Renal cortical epithelial cell (primary cell): Measurements from ENCODE around the gene MTIF3. TPM values are rescaled to one million over a fixed set of nuclear protein-coding genes. Genes with fewer than 3 reads are reported as not detected.
"Not testable (repeated sequence)": the region's sequence is repeated elsewhere in the genome, so short reads cannot be mapped to it uniquely, and the experiment has no call there.

Experiments
- DNase-seq: peaks from one replicate; pipeline ENCODE4 v3.0.0-alpha.2; 2011; ENCODE audit warnings: low read depth
- total RNA-seq: library from RNA; depleted of rRNA; stranded (reverse); fragments of >200 nt; gene quantifications from 2 replicates; pipeline ENCODE4 v1.2.3, GENCODE V29; 2014

MTIF3 gene
- total RNA-seq, 1 donor from 2014 or later = 62.1 TPM

GRCh38 chr13:27411341-27411740 lies 39.0 kb downstream of the MTIF3 start:
- no peak for DNase-seq

- no peak for DNase-seq
Measured at GRCh38 chr13:27409013-27409412, 41.4 kb downstream of the MTIF3 start.

GRCh38 chr13:27408074-27408473 lies 42.3 kb downstream of the MTIF3 start:
- DNase-seq = no peak

GRCh38 chr13:27406178-27406939 lies 44.0 kb downstream of the MTIF3 start:
- peak; percentile 59 for DNase-seq

GRCh38 chr13:27405546-27406134 lies 44.7 kb downstream of the MTIF3 start:
- DNase-seq = no peak

- no peak for DNase-seq
Measured at GRCh38 chr13:27404680-27405079, 45.7 kb downstream of the MTIF3 start.

GRCh38 chr13:27403727-27404385 lies 46.5 kb downstream of the MTIF3 start:
- no peak for DNase-seq

- peak; percentile 70 for DNase-seq
Measured at GRCh38 chr13:27403203-27403678, 47.1 kb downstream of the MTIF3 start.

GRCh38 chr13:27401210-27401609 lies 49.2 kb downstream of the MTIF3 start:
- DNase-seq = peak; percentile 8

- not testable (repeated sequence) for DNase-seq
Measured at GRCh38 chr13:27400405-27400804, 50.0 kb downstream of the MTIF3 start.

- no peak for DNase-seq
Measured at GRCh38 chr13:27398360-27398759, 52.0 kb downstream of the MTIF3 start.

- DNase-seq = peak; percentile 24
Measured at GRCh38 chr13:27396252-27396846, 54.0 kb downstream of the MTIF3 start.

- no peak for DNase-seq
Measured at GRCh38 chr13:27395007-27395510, 55.3 kb downstream of the MTIF3 start.

GRCh38 chr13:27393101-27393500 lies 57.3 kb downstream of the MTIF3 start:
- no peak for DNase-seq

- no peak for DNase-seq
Measured at GRCh38 chr13:27391471-27391870, 58.9 kb downstream of the MTIF3 start.

GRCh38 chr13:27389891-27390290 lies 60.5 kb downstream of the MTIF3 start:
- DNase-seq = no peak

GRCh38 chr13:27388241-27388640 lies 62.1 kb downstream of the MTIF3 start:
- DNase-seq = no peak

Other genes with a start within 250 kb of the MTIF3 start
- gene RPL21, start 199.0 kb downstream of the MTIF3 start, total RNA-seq = 458 and 736 TPM in 2 replicates
- 2.4 and 29.4 TPM in 2 replicates for gene RASL11A, start 179.7 kb downstream of the MTIF3 start, total RNA-seq
- gene GTF3A, start 25.9 kb downstream of the MTIF3 start, total RNA-seq = 88.7 and 123 TPM in 2 replicates
- 9.0 and 16.5 TPM in 2 replicates for gene LNX2, start 170.0 kb upstream of the MTIF3 start, total RNA-seq
- 69.9 and 88.4 TPM in 2 replicates for gene POLR1D, start 171.3 kb upstream of the MTIF3 start, total RNA-seq